GM12878 (cell line): ENCODE data around the gene SCP2. TPM values are rescaled to one million over a fixed set of nuclear protein-coding genes. Genes with fewer than 3 reads are reported as not detected.

Experiments used
- ATAC-seq: fragments of 200-7000 bp; cut with Tn5 transposase; 3 replicates; pipeline ENCODE4 v1.9.1; 2020; ENCODE audit warnings: mild to moderate bottlenecking, moderate library complexity
- BruUV-seq: library from RNA; stranded (reverse); fragments of 400-500 nt; replicated peaks from 2 replicates; lab custom pipeline; 2021; lab: Mats Ljungman, UMichigan
- CTCF ChIA-PET: fragments of 300-600 bp; sonication (Branson Sonifier 250); formaldehyde crosslinking; extraction: SDS; loops from one replicate; lab custom pipeline; 2021; ENCODE audit warnings: inconsistent platforms; lab: Yijun Ruan, JAX
- POLR2A ChIA-PET: fragments of 350-600 bp; formaldehyde crosslinking; extraction: SDS; loops from one replicate; lab custom pipeline; 2021; ENCODE audit warnings: inconsistent platforms; lab: Charles Lee
- RAD21 ChIA-PET: fragments of 300-600 bp; sonication (Branson Sonifier 250); formaldehyde crosslinking; loops from one replicate; lab custom pipeline; 2023; ENCODE audit warnings: antibody characterized with exemption; ENCODE audit not compliant: unreplicated experiment; lab: Charles Lee
- SMC1A ChIA-PET: fragments of 300-600 bp; sonication (Branson Sonifier 250); formaldehyde crosslinking; loops from one replicate; lab custom pipeline; 2023; ENCODE audit not compliant: unreplicated experiment, uncharacterized antibody; lab: Charles Lee
- DNase-seq: peaks from one replicate; pipeline ENCODE4 v3.0.0-alpha.2; 2011; ENCODE audit warnings: low read depth, low spot score
- FAIRE-seq: peaks from 3 replicates; lab custom pipeline; 2011; peaks lifted over from hg19 to GRCh38; lab: Jason Lieb, UNC
- H2AFZ ChIP-seq: 2 replicates; pipeline ENCODE4 v1.6.0; 2011; ENCODE audit warnings: low read depth, low read length, control low read depth; ENCODE audit not compliant: control insufficient read depth
- H3K27ac ChIP-seq: 2 replicates; pipeline ENCODE4 v1.5.1; 2011; ENCODE audit warnings: control low read depth; ENCODE audit not compliant: control insufficient read depth, insufficient read depth
- H3K27me3 ChIP-seq, 2 experiments: replicated peaks in 1 of 2; 2 replicates each; pipeline versions ENCODE4 v1.6.0 to v1.6.1; 2011; ENCODE audit warnings: low read length in 1 of 2; ENCODE audit not compliant: control insufficient read depth in 2 of 2, insufficient read depth in 2 of 2
- H3K36me3 ChIP-seq, 2 experiments: 2 replicates each; pipeline ENCODE4 v1.5.1; 2011; ENCODE audit warnings: low read length in 1 of 2; ENCODE audit not compliant: control insufficient read depth in 2 of 2, insufficient read depth in 2 of 2
- H3K4me1 ChIP-seq: 2 replicates; pipeline ENCODE4 v1.6.1; 2011; ENCODE audit warnings: mild to moderate bottlenecking, low read length, moderate library complexity, mixed read lengths; ENCODE audit not compliant: control insufficient read depth, insufficient read depth
- H3K4me2 ChIP-seq: 2 replicates; pipeline ENCODE4 v1.6.0; 2011; ENCODE audit warnings: control low read depth; ENCODE audit not compliant: control insufficient read depth, insufficient read depth
- H3K4me3 ChIP-seq: fragments of 200-600 bp; sonication (generic); 2 replicates; pipeline ENCODE4 v1.5.1; 2016
- H3K79me2 ChIP-seq: 2 replicates; pipeline ENCODE4 v1.6.0; 2011; ENCODE audit warnings: low read length; ENCODE audit not compliant: control insufficient read depth, insufficient read depth
- H3K9ac ChIP-seq: 2 replicates; pipeline ENCODE4 v1.8.0; 2011; ENCODE audit warnings: low read length, control low read depth, mixed read lengths; ENCODE audit not compliant: control insufficient read depth, insufficient read depth
- H3K9me3 ChIP-seq: replicated peaks from 3 replicates; pipeline ENCODE4 v1.5.1; 2011; ENCODE audit warnings: mild to moderate bottlenecking, low read length; ENCODE audit not compliant: control insufficient read depth, insufficient read depth
- H4K20me1 ChIP-seq: 2 replicates; pipeline ENCODE4 v1.6.0; 2011; ENCODE audit not compliant: control insufficient read depth, insufficient read depth
- SKIL ChIP-seq: fragments of 450-650 bp; IDR thresholded peaks from 2 replicates; pipeline ENCODE4 v1.6.1; 2017; ENCODE audit warnings: mild to moderate bottlenecking, low read depth, inconsistent platforms; ENCODE audit not compliant: poor library complexity, severe bottlenecking
- SMAD1 ChIP-seq: fragments of 450-650 bp; IDR thresholded peaks from 2 replicates; pipeline ENCODE4 v1.6.1; 2018; ENCODE audit warnings: mild to moderate bottlenecking, low read depth; ENCODE audit not compliant: partially characterized antibody
- SRF ChIP-seq, 2 experiments: IDR thresholded peaks; 2 replicates each; pipeline ENCODE4 v1.6.1; 2011; ENCODE audit warnings: low read depth in 2 of 2, low read length in 2 of 2, mild to moderate bottlenecking in 1 of 2, moderate library complexity in 1 of 2
- WGBS: methylation state at CpG from one replicate; pipeline ENCODE4 v1.1.6; 2016; ENCODE audit warnings: low lambda C conversion rate; ENCODE audit not compliant: insufficient replicate concordance, insufficient coverage; ENCODE audit errors: missing lambda C conversion rate; 5-methylcytosine and 5-hydroxymethylcytosine counted together
- in situ Hi-C: fragments of 300-500 bp; cut with MboI; formaldehyde crosslinking; loops from 9 replicates; pipeline ENCODE4 v1.14.3; 2018; ENCODE audit warnings: mixed read lengths
- intact Hi-C: fragments of 100-400 bp; cut with micrococcal nuclease; formaldehyde crosslinking; loops from one replicate; pipeline ENCODE4 v1.14.2; 2022; ENCODE audit not compliant: unreplicated experiment
- polyA plus RNA-seq, 11 experiments: library from polyadenylated mRNA; depleted of rRNA in 4 of 11; unstranded in 6 of 11; stranded (reverse) in 5 of 11; fragments of >200 nt; fragmentation: Nextera tagmentation in 4 of 11; fragmentation: Illumina TruSeq in 1 of 11; extraction: Ambion mirVana in 4 of 11; extraction: Trizol in 1 of 11; gene quantifications; 1 replicate in 1 of 11; 2 replicates in 10 of 11; pipeline versions ENCODE4 v1.2.1 to v1.2.3, GENCODE V29; 2011 to 2016; ENCODE audit warnings: inconsistent platforms in 2 of 11, missing spikeins in 2 of 11, low read depth in 1 of 11
- total RNA-seq, 4 experiments: library from RNA; depleted of rRNA in 3 of 4; stranded (reverse); fragments of >200 nt in 3 of 4; fragmentation: Illumina TruSeq in 1 of 4; extraction: Trizol in 1 of 4; gene quantifications; 2 replicates each; pipeline versions ENCODE4 v1.2.1 to v1.2.3, GENCODE V29; 2013 to 2021

SCP2 gene
- total and polyA plus RNA-seq, 10 of the 15 experiments (the other 5 are each of a cell fraction or from before 2014, with no cell fraction given), result 74.3 to 327 (median 127) TPM

- in situ Hi-C loops, result no loop called here
These were observed 163.4 kb downstream of the SCP2 start for GRCh38 chr1:53090227-53091147.

More at GRCh38 chr1:53090227-53091147, 163.4 kb downstream of the SCP2 start:
- RAD21 ChIA-PET, result no interaction called here
- no peak for TF ChIP-seq SRF (IDR thresholded peaks at IDR 0.05; ENCODE audit: low read depth in 2 of 2, low read length in 2 of 2)
- TF ChIP-seq SMAD1, result no peak
- TF ChIP-seq SKIL, result no peak
- Histone ChIP-seq H3K4me3 (no peak overlapping the region), H4K20me1 (no peaks in the 10 kb centered on the region), H3K4me1 (no peaks in the 10 kb centered on the region), H3K4me2 (no peak overlapping the region), H2AFZ (no peak overlapping the region), H3K79me2 (no peaks in the 10 kb centered on the region), H3K9ac (no peak overlapping the region), H3K36me3 (no peaks in the 10 kb centered on the region), H3K9me3 (no peaks in the 10 kb centered on the region; the same call in 2 of the 3 replicates), H3K27me3 (no peaks in the 10 kb centered on the region; a peak in 1 of 4 replicates), H3K27ac (no peak overlapping the region)
- CTCF ChIA-PET, result interaction anchor here (0.7 kb wide), 1 partner anchor 18 kb away, joined by 3 read pairs; no protein-coding TSS in a partner anchor
- no peak for DNase-seq
- intact Hi-C loops, result no loop called here
- SMC1A ChIA-PET, result no interaction called here
- ATAC-seq, result no peak
- no TSS peak for BruUV-seq
- 42% methylated on average over 36 of the region's 37 CpGs for WGBS
- POLR2A ChIA-PET, result interaction anchor here (0.5 kb wide), 1 partner anchor 723 kb away, joined by 3 read pairs; no protein-coding TSS in a partner anchor
- FAIRE-seq, result no peak
